AG20443 (cell line): ENCODE data around the gene RYR2.
"Not testable (repeated sequence)": the region's sequence is repeated elsewhere in the genome, so short reads cannot be mapped to it uniquely, and the experiment has no call there.

Experiments used
- DNase-seq: peaks from one replicate; pipeline ENCODE4 v3.0.0; 2012; ENCODE audit warnings: low spot score, mixed read lengths

The RYR2 gene

GRCh38 chr1:237146241-237146640 lies 104.3 kb downstream of the RYR2 start:
- DNase-seq, result no peak

GRCh38 chr1:237149857-237150256 lies 107.9 kb downstream of the RYR2 start:
- no peak for DNase-seq

GRCh38 chr1:237151979-237152378 lies 110.0 kb downstream of the RYR2 start:
- not testable (repeated sequence) for DNase-seq

- DNase-seq, result no peak
These were observed 110.7 kb downstream of the RYR2 start for GRCh38 chr1:237152506-237153335.

- no peak for DNase-seq
These were observed 112.2 kb downstream of the RYR2 start for GRCh38 chr1:237154157-237154556.

GRCh38 chr1:237164406-237165352 lies 122.7 kb downstream of the RYR2 start:
- DNase-seq, result no peak

- DNase-seq, result no peak
These were observed 124.1 kb downstream of the RYR2 start for GRCh38 chr1:237166086-237166485.

- no peak for DNase-seq
These were observed 124.7 kb downstream of the RYR2 start for GRCh38 chr1:237166593-237167101.

- DNase-seq, result no peak
These were observed 128.2 kb downstream of the RYR2 start for GRCh38 chr1:237170149-237170548.

GRCh38 chr1:237171454-237172117 lies 129.6 kb downstream of the RYR2 start:
- no peak for DNase-seq

GRCh38 chr1:237172118-237172485 lies 130.1 kb downstream of the RYR2 start:
- DNase-seq, result no peak

- DNase-seq, result no peak
These were observed 137.5 kb downstream of the RYR2 start for GRCh38 chr1:237179503-237179902.

GRCh38 chr1:237180256-237180655 lies 138.3 kb downstream of the RYR2 start:
- DNase-seq, result no peak

- no peak for DNase-seq
These were observed 139.8 kb downstream of the RYR2 start for GRCh38 chr1:237181743-237182317.

GRCh38 chr1:237183963-237184540 lies 142.1 kb downstream of the RYR2 start:
- DNase-seq, result no peak

GRCh38 chr1:237186675-237187074 lies 144.7 kb downstream of the RYR2 start:
- no peak for DNase-seq

- no peak for DNase-seq
These were observed 145.9 kb downstream of the RYR2 start for GRCh38 chr1:237187842-237188241.

- DNase-seq, result no peak
These were observed 149.4 kb downstream of the RYR2 start for GRCh38 chr1:237191403-237191802.

GRCh38 chr1:237197470-237198425 lies 155.8 kb downstream of the RYR2 start:
- DNase-seq, result no peak

- no peak for DNase-seq
These were observed 157.0 kb downstream of the RYR2 start for GRCh38 chr1:237199026-237199425.
